GM23338 (cell line): ENCODE data around the gene SYT12. TPM values are rescaled to one million over a fixed set of nuclear protein-coding genes. Genes with fewer than 3 reads are reported as not detected.
A peak's percentile ranks its signal among the peaks of the same experiment; 100 is the strongest.

Experiments used
- ATAC-seq: fragments of 200-7000 bp; cut with Tn5 transposase; 3 replicates; pipeline ENCODE4 v1.9.1; 2020
- DNase-seq: peaks from one replicate; pipeline ENCODE4 v3.0.0-alpha.2; 2015; ENCODE audit warnings: low spot score
- H2AFZ ChIP-seq: fragments of 200-600 bp; sonication (generic); 2 replicates; pipeline ENCODE4 v1.8.0; 2016; ENCODE audit warnings: antibody characterized with exemption, mild to moderate bottlenecking, moderate library complexity
- H3F3A ChIP-seq: fragments of 200-600 bp; sonication (generic); replicated peaks from 2 replicates; pipeline ENCODE4 v1.8.0; 2017; ENCODE audit warnings: antibody characterized with exemption, mixed run types, low read depth
- H3K27ac ChIP-seq: fragments of 200-600 bp; sonication (generic); 2 replicates; pipeline ENCODE4 v1.6.1; 2016; ENCODE audit warnings: low read depth
- H3K27me3 ChIP-seq: fragments of 200-600 bp; sonication (generic); 2 replicates; pipeline ENCODE4 v1.8.0; 2016; ENCODE audit warnings: mild to moderate bottlenecking, mixed run types, moderate library complexity; ENCODE audit not compliant: insufficient read depth
- H3K36me3 ChIP-seq: fragments of 200-600 bp; sonication (generic); 2 replicates; pipeline ENCODE4 v1.8.0; 2016; ENCODE audit warnings: mild to moderate bottlenecking; ENCODE audit not compliant: insufficient read depth
- H3K4me1 ChIP-seq: fragments of 200-600 bp; sonication (generic); 2 replicates; pipeline ENCODE4 v1.8.0; 2016; ENCODE audit warnings: mild to moderate bottlenecking, moderate library complexity; ENCODE audit not compliant: insufficient read depth
- H3K4me2 ChIP-seq: fragments of 200-600 bp; sonication (generic); 2 replicates; pipeline ENCODE4 v1.7.1; 2017; ENCODE audit warnings: mixed run types
- H3K4me3 ChIP-seq: fragments of 200-600 bp; sonication (generic); 2 replicates; pipeline ENCODE4 v1.6.1; 2016; ENCODE audit warnings: mixed run types
- H3K79me2 ChIP-seq: fragments of 200-600 bp; sonication (generic); replicated peaks from 2 replicates; pipeline ENCODE4 v1.8.0; 2017; ENCODE audit warnings: mild to moderate bottlenecking; ENCODE audit not compliant: insufficient read depth
- H3K9me2 ChIP-seq: fragments of 200-600 bp; sonication (generic); 2 replicates; pipeline ENCODE4 v1.8.0; 2017; ENCODE audit not compliant: insufficient read depth
- H4K20me1 ChIP-seq: fragments of 200-600 bp; sonication (generic); replicated peaks from 2 replicates; pipeline ENCODE4 v1.8.0; 2017; ENCODE audit warnings: mild to moderate bottlenecking; ENCODE audit not compliant: insufficient read depth
- H3K27ac Mint-ChIP-seq: 2 replicates; pipeline ENCODE4 v1.8.0; 2020; ENCODE audit warnings: inconsistent platforms, mild to moderate bottlenecking, moderate library complexity, mixed read lengths
- H3K27me3 Mint-ChIP-seq: 3 replicates; pipeline ENCODE4 v1.8.0; 2022; ENCODE audit warnings: low read depth, mild to moderate bottlenecking, moderate library complexity, mixed read lengths, inconsistent platforms; ENCODE audit not compliant: insufficient read depth, poor library complexity
- H3K36me3 Mint-ChIP-seq: 3 replicates; pipeline ENCODE4 v1.8.0; 2021; ENCODE audit warnings: low read depth, mild to moderate bottlenecking, inconsistent platforms, moderate library complexity, mixed read lengths
- H3K4me1 Mint-ChIP-seq: 3 replicates; pipeline ENCODE4 v1.8.0; 2020; ENCODE audit warnings: mild to moderate bottlenecking, inconsistent platforms, mixed read lengths
- H3K4me3 Mint-ChIP-seq: 3 replicates; pipeline ENCODE4 v1.8.0; 2021; ENCODE audit warnings: moderate library complexity, mild to moderate bottlenecking, inconsistent platforms, mixed read lengths
- H3K9me3 Mint-ChIP-seq: 3 replicates; pipeline ENCODE4 v1.8.0; 2020; ENCODE audit warnings: moderate library complexity, mild to moderate bottlenecking, inconsistent platforms, mixed read lengths
- CREB1 ChIP-seq: fragments of 250-450 bp; sonication (Bioruptor Pico); IDR thresholded peaks from 2 replicates; pipeline ENCODE4 v1.5.0; 2020; ENCODE audit warnings: low read depth, mild to moderate bottlenecking, moderate library complexity
- STAT1 ChIP-seq: IDR thresholded peaks from one replicate; pipeline ENCODE4 v1.6.1; 2016; ENCODE audit warnings: antibody characterized with exemption; ENCODE audit not compliant: unreplicated experiment
- ZNF114 ChIP-seq: fragments of 250-450 bp; sonication (Bioruptor Pico); IDR thresholded peaks from 2 replicates; pipeline ENCODE4 v1.5.0; 2020; ENCODE audit warnings: mild to moderate bottlenecking, moderate library complexity
- ZNF462 ChIP-seq: fragments of 250-450 bp; sonication (Bioruptor Pico); IDR thresholded peaks from 2 replicates; pipeline ENCODE4 v1.5.0; 2020; ENCODE audit warnings: mild to moderate bottlenecking, moderate library complexity
- polyA plus RNA-seq: library from polyadenylated mRNA; unstranded; fragments of >200 nt; fragmentation: Nextera tagmentation; extraction: Ambion mirVana; gene quantifications from 2 replicates; pipeline ENCODE4 v1.2.1, GENCODE V29; 2016
- total RNA-seq: library from RNA; depleted of rRNA; stranded (reverse); fragments of >200 nt; shearing (Covaris generic); gene quantifications from 2 replicates; pipeline ENCODE4 v1.2.3, GENCODE V29; 2014

Gene SYT12
- total and polyA plus RNA-seq, 2 experiments from 2014 or later = 0.92 to 2.5 TPM

- no peak for TF ChIP-seq ZNF462 (CRISPR knock-in tag)
- TF ChIP-seq STAT1 = no peak
- peak; percentile 69; the same call in 1 of the 2 replicates for TF ChIP-seq ZNF114
- TF ChIP-seq CREB1 (CRISPR knock-in tag) = no peak
Measured at GRCh38 chr11:67006029-67006884, 16.7 kb upstream of the SYT12 start (continued).

GRCh38 chr11:67007126-67007525 is 15.8 kb upstream of the SYT12 start:
- Histone ChIP-seq H3K27me3 (no peaks in the 10 kb centered on the region), H2AFZ (no peak overlapping the region), H3K4me2 (peak overlapping the region; percentile 48; the same call in 1 of the 2 replicates), H3K4me3 (no peak overlapping the region), H3K36me3 (no peaks in the 10 kb centered on the region), H3K9me2 (no peaks in the 10 kb centered on the region), H3F3A (no peaks in the 10 kb centered on the region), H3K4me1 (peaks cover 18% of the 10 kb centered on the region), H4K20me1 (no peaks in the 10 kb centered on the region), H3K27ac (no peak overlapping the region), H3K79me2 (no peaks in the 10 kb centered on the region)
- DNase-seq = no peak
- H3K27me3 Mint-ChIP-seq = peaks cover 17% of the 10 kb centered on the region
- ATAC-seq = no peak
- H3K9me3 Mint-ChIP-seq = no peaks in the 10 kb centered on the region
- H3K4me1 Mint-ChIP-seq = peaks cover 22% of the 10 kb centered on the region
- TF ChIP-seq STAT1 = no peak
- peak overlapping the region; percentile 77; the same call in 1 of the 2 replicates for H3K27ac Mint-ChIP-seq
- H3K4me3 Mint-ChIP-seq = peak overlapping the region; percentile 34; the same call in 1 of the 3 replicates
- H3K36me3 Mint-ChIP-seq = no peaks in the 10 kb centered on the region
